GM12873 (cell line): ENCODE measurements around the gene FOXN1.

ENCODE experiments used
- TF ChIP-seq, protein P1 (sequence below): IDR thresholded peaks from 2 replicates; pipeline ENCODE4 v1.5.1; 2012; ENCODE audit warnings: low read depth, mild to moderate bottlenecking, moderate library complexity, low read length, control low read depth; ENCODE audit not compliant: insufficient read depth; ENCODE audit errors: missing control alignments

The FOXN1 gene

DNA sequence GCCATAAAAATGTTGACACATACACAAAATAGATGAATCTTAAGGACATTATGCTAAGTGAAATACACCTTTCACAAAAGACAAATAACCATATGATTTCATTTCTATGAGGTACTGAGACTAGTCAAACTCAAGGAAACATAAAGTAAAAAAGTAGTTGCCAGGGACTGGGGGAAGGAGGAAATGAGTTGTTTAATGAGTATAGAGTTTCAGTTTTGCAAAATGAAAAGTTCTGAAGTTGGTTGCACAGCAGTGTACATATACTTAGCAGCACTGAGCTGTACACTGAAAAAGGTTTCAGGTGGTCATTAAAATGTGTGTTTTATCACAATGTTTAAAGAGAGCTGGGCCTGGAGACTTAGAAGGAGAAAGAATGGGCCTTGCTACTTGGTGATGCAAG, 37.4 kb upstream of the FOXN1 start:
- TF ChIP-seq, protein P1, sequence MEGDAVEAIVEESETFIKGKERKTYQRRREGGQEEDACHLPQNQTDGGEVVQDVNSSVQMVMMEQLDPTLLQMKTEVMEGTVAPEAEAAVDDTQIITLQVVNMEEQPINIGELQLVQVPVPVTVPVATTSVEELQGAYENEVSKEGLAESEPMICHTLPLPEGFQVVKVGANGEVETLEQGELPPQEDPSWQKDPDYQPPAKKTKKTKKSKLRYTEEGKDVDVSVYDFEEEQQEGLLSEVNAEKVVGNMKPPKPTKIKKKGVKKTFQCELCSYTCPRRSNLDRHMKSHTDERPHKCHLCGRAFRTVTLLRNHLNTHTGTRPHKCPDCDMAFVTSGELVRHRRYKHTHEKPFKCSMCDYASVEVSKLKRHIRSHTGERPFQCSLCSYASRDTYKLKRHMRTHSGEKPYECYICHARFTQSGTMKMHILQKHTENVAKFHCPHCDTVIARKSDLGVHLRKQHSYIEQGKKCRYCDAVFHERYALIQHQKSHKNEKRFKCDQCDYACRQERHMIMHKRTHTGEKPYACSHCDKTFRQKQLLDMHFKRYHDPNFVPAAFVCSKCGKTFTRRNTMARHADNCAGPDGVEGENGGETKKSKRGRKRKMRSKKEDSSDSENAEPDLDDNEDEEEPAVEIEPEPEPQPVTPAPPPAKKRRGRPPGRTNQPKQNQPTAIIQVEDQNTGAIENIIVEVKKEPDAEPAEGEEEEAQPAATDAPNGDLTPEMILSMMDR = no peak

DNA sequence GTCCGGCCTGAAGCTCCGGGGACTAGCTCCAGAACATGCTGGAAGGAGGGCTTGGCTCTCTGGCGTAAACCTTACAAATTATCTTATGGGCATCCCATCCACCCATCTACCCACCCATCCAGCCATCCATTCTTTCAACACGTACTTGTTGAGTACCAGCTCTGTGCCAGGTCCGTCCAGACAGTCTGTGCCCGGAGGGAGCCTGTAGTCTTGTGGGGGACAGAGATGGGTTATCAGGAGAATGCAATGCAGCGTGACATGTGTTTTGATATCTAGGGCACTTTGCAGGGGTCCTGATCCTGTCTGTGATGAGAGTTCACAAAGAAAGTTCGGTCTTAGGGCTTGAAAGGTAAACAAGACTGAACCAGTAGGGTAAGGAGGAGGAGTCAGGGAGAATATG, 36.8 kb upstream of the FOXN1 start:
- TF ChIP-seq, protein P1 = no peak

DNA sequence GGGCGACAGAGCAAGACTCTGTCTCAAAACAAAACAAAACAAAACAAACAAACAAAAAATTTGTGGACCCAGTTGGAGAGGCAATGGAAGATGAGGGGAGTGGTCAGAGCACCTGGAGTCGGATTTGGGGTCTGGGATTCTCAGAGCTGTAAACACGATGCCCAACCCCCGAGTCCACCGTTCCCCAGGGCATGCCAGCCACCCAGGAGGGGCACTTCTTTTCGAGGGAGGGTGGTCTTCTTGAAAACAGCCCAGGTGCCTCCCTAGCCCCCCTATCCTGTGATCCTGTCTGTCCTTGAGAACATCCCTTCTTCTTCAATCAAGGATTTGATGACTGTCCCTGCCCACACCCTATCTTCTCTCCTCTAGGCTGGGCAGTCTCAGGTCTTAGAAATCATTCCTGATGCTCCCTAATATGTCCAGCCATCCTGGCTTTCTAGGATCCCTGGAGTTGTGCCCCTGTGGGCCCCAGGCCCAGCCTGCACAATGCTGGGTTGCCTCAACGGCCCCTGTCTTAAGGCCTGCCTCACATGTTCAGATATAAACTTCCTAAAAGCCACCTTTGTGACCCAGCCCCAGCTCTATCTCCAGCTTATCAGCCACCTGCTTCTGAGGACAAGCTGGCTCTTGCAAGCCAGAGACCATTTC, 35.8 kb upstream of the FOXN1 start:
- TF ChIP-seq, protein P1 = no peak

DNA sequence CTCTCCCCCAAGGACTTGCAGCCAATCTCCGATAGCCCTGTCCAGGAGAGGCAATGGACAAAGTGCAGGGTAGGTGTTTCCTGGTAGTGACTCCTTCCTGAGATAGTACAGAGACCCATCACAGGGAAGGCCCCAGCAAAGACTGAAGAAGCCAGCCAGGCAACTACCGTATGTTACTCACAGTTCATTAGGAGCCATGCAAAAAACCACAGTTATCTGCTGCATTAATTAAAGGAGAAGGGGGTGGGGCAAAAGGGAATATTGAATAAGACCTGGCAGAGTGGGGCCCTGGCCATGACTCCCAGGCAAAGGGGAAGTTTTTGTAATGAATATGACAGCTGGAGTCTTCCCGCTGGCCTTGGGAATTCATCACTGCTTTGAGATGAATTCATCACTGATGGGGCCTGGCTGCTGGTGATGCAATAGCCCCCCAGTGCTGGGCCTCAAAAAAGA, 35.2 kb upstream of the FOXN1 start:
- TF ChIP-seq, protein P1 = no peak

DNA sequence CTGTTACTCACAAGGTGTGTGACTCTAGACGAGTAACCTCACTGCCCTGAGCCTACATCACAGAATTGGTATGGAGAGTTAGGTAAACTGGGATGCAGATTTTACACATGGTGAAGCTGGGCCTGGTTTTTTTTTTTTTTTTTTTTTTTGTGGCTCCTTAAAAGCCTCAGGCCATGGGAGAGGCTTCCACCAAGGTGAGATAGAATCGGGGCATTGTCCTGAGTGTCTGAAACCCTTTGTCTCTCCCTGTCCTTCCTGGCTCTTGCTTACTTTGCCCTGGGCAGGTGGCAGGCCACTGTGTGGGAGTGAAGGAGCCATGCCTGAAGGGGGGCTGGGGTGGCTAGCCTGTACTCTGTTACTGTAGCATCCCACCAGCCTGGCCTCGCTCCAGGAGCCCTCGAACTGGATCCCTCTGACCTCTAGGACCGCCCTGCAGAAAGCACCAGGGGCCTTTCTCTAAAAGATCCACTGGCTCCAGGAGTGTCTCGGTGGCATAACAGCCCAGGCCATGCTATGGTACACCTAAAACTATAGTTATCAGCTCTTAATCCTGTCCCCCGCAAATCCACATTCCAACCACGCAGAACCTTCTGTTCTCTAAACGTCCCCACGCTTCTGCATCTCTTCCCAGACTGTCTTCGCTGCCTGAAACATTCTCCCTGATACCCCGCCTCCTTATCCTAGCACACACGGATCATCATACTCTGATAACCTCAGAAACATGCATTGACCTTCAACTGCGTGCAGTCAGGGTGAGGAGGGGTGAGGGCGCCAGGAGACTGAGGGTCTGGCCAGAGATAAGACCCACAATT, 34.4 kb upstream of the FOXN1 start:
- TF ChIP-seq, protein P1 = no peak

DNA sequence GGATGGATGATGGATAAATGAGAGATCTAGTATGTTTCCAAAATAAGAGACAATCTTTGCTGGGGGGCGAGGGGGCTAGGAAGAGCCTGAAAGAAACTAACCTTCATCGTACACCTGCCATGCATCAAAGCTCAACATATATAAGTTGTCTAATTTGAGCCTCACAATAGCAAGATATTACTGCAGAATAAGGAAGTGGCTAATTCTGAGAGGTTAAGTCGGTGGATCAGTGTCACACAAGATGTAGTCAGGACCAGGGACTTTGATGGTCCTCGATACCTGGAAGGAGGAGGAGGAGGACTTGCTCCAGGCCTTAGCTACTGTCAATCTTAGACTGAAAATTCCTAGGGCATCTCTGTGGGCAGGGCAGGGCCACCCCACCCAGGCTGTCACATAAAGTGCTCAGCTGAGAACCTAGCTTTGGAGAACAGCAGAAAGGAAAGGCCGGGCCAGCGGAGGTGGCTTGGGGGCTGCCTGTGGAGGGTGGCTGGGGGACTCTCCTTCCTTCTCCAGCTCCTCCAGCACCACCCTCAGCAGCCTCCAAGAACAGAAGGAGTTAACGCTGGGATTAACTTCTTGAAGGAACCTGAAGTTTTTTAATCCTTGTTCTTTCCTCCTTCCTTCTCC, 33.2 kb upstream of the FOXN1 start:
- TF ChIP-seq, protein P1 = no peak

DNA sequence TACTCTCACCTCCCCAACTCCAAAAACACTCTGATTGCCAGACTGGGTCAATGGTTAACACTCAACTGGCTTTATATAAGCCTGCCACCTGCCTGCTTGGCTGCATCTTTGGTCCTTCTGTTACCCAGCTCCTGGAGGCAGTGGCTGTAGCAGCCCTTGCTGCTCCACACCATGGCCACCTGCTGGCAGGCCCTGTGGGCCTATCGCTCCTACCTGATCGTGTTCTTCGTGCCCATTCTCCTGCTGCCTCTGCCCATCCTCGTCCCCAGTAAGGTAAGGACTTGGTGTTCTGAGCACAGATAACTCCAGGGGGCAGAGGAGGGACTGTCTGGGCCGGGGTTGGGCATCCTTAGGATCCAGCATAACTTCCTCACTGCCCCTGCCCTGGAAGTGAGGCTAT, 32.6 kb upstream of the FOXN1 start, which contains the start of gene SLC13A2:
SLC13A2 (plus strand) TSS at position 103 of the 400 bp plus-strand sequence; CDS start at position 172, 69 bp downstream.
- TF ChIP-seq, protein P1 = no peak
